Fibroblast of the aortic adventitia (primary cell): ENCODE results near the gene CCDC187. TPM values are rescaled to one million over a fixed set of nuclear protein-coding genes. Genes with fewer than 3 reads are reported as not detected.

Experiments used
- DNase-seq: peaks from one replicate; pipeline ENCODE4 v3.0.0-alpha.2; 2010; ENCODE audit warnings: low read depth
- H3K4me3 ChIP-seq: 2 replicates; pipeline ENCODE4 v1.5.1; 2011; ENCODE audit warnings: low read depth, mild to moderate bottlenecking, control low read depth, low read length, moderate library complexity
- total RNA-seq: library from RNA; depleted of rRNA; stranded (reverse); fragments of >200 nt; gene quantifications from 2 replicates; pipeline ENCODE4 v1.2.3, GENCODE V29; 2012; ENCODE audit warnings: low replicate concordance
- TF ChIP-seq, protein P1 (sequence below): IDR thresholded peaks from 2 replicates; pipeline ENCODE4 v1.5.1; 2011; ENCODE audit warnings: mild to moderate bottlenecking, low read length, control low read depth, inconsistent platforms; ENCODE audit not compliant: insufficient read depth

CCDC187 gene
- total RNA-seq, 1 donor: under 0.01 TPM

DNA sequence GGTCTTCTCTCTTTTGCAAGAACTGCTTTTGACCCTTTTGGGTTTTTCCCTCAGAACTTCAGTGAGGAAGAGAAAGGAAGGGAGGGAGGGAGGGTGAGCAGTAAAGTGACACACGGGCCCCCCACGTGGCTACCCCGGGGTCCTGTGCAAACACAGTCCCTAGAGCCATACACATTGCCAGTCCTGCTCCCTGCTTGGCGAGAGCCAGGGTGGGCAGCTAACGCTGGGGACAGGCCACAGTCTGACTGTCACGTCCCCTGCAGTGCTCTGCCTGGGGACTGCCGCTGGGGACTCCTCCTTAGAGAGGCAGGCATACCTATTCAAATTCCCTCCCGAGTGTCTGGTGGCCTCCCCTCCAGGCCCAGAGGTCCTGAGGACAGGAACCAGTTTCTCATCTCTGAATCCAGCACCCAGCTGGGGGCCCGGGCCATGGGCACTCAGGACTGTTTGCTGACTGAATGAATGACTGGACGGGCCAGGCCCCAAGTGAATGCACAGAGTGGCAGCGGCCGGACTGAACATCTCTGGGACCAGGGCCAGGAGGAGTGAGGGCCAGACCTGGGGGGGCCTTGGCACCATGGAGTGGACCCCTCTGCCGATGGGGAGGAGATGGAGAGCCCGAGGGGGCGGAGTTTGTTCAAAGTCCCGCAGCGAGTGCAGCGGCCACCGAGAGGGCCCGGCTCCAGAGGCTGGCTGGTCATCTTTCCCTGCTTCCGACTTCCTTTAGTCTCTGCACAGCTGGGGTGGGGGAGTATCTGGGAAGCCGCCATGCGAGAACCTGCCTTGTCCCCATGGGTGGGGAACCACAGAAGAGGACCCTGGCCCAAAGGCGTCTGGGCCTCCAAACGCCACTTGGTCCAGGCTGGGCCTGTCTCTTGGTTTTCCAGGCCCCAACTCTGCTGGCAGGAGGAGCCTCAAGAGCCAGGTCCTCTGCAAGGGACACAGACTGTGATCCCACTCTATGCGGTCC is 5.8 kb downstream of the CCDC187 start:
- no peak for DNase-seq
- no peak overlapping the region for H3K4me3 ChIP-seq
- TF ChIP-seq, protein P1, sequence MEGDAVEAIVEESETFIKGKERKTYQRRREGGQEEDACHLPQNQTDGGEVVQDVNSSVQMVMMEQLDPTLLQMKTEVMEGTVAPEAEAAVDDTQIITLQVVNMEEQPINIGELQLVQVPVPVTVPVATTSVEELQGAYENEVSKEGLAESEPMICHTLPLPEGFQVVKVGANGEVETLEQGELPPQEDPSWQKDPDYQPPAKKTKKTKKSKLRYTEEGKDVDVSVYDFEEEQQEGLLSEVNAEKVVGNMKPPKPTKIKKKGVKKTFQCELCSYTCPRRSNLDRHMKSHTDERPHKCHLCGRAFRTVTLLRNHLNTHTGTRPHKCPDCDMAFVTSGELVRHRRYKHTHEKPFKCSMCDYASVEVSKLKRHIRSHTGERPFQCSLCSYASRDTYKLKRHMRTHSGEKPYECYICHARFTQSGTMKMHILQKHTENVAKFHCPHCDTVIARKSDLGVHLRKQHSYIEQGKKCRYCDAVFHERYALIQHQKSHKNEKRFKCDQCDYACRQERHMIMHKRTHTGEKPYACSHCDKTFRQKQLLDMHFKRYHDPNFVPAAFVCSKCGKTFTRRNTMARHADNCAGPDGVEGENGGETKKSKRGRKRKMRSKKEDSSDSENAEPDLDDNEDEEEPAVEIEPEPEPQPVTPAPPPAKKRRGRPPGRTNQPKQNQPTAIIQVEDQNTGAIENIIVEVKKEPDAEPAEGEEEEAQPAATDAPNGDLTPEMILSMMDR: no peak

DNA sequence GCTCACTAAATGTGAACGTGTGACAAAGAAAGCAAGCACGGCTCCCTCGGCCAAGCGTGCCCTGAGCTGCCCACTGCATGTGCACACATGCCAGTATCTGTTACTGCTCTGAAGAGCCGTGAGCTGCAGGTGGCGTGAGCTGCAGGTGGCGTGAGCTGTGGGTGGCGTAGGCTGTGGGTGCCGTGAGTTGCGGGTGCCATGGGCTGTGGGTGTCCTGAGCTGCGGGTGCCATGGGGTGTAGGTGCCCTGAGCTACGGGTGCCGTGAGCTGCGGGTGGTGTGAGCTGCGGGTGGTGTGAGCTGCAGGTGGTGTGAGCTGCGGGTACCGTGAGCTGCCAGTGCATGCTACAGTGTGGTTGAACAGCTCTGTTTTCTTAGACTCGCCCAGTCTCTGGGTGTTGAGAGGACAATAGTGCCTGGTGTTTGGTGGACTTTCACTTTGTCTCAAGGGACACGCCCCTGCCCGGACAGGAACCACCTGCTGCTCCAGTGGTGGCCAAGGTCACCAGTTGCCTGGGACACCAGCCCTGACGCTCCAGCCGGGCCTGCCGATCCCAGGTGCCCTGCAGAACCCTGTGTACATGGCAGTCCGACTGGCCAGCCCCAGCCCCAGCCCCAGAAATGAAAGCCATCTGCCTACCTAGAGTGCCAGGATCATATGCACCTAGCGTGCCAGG is 6.7 kb downstream of the CCDC187 start:
- no peak overlapping the region for H3K4me3 ChIP-seq
- TF ChIP-seq, protein P1: no peak
- no peak for DNase-seq

DNA sequence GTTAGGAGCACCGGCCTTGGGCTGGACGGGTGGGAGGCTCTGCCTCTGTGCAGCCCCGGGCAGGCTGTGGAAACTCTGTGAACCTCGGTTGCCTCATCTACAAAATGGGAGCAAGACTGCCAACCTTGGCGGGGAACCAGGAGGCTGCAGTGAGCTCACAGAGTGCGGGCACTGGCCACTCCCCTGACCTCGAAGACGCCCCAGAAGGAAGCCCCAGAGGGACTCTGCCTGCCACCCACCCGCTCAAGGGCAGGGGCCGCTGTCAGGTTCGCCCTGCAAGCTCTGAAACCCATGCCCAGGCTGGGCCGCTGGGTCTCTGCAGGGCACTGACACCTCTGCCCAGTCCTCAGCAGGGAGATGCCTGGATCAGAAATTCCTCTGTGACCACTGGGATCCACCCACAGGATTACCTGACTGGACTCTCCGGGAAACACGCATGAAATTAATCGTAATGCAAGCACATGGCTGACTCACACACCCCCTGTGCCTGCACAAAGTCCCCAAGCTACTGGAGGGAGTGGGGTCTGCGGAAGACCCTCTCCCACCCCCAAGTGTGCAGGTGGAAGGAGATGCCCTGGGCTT is 7.4 kb downstream of the CCDC187 start:
- no peak overlapping the region for H3K4me3 ChIP-seq
- TF ChIP-seq, protein P1: no peak
- DNase-seq: no peak

DNA sequence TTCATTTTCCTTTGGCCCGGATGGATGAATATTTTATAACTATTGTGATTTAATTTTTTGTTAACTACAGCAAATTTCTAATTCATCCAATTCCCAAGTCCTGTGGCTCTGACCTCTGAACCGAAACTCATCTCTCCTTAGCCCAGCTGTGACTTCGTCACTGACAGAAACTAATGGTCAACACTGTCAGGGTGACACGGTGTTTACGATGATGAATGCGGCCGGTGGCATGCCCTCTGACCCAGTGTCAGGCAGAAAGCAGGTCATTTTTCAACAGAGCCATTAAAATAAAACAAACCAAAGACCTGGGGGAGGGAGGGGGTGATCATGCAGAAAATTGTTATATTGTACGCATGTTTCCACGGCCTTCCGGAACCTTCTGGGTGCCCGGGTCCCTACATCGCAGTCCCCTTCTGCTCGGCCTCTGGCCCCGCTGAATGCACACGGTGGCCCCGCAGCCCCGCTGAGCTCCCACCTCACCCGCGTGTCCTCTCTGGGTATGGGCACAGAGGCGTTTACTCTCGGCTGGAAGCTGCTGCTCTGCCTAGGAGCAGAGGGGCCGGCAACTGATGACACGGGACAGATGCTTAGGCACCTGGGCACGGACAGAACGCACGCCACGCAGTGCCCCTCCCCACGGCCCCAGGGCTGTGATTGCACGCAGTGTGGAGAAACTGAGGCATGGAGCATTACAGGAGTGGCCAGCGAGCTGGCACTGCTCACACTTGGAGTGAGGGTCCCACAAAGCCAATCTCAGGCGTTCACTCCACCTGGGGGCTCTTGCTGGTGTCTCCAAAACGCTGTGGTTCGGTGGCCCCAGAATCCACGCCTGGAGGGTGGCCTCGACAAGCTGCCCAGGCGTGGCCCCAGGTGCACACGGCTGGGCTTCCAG is 8.1 kb downstream of the CCDC187 start:
- DNase-seq: no peak
- no peak overlapping the region for H3K4me3 ChIP-seq
- TF ChIP-seq, protein P1: no peak

DNA sequence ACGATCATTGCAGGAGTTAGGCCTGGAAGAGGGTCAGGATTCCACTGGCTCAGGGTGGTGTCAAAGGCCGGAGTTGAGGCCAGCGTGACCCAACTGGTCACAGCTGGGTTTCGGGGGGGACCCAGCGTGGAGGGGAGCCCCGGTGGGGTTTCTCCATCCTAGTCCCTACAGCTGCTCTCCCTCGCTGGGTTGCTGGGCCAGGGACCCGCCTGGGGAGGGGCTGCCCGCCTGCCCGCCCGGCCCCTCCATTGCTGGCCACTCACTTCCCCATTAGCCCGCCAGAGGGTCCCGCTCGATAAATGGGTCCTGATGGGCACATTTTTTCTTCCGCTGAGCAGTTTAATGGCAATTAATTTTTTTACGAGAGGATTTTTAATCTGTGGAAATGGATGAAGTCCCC is 8.8 kb downstream of the CCDC187 start:
- no peak overlapping the region for H3K4me3 ChIP-seq
- TF ChIP-seq, protein P1: no peak
- DNase-seq: no peak

DNA sequence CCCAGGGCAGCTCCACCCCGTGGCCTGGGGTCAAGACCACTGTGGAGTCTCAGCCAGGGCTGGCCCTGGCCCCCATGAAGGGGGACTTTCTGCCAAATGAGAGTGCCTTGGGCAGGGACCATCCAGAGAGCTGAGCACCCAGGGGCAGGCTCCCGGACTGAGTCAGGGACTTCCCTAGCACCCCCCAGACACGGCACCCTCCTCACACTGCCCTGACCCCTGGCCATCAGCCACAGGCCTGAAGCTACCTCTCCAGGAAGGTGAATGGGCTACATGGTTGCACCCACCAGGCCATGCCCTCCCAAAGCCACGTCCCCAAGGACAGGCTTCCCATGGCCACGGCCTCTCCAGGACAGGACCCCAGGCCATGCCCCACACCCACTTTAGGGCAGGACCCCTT is 9.5 kb downstream of the CCDC187 start:
- no peak overlapping the region for H3K4me3 ChIP-seq
- no peak for DNase-seq
- TF ChIP-seq, protein P1: no peak
